Endothelial cell of umbilical vein (primary cell): ENCODE results near the gene FBN2. TPM values are rescaled to one million over a fixed set of nuclear protein-coding genes. Genes with fewer than 3 reads are reported as not detected.

Experiments
- Bru-seq: library from RNA; stranded (reverse); fragments of 400-500 nt; gene quantifications from one replicate; lab custom pipeline; 2021; lab: Mats Ljungman, UMichigan
- BruChase-seq, 2 experiments: library from RNA; stranded (reverse); fragments of 400-500 nt; gene quantifications; one replicate each; lab custom pipeline; 2021; lab: Mats Ljungman, UMichigan
- BruUV-seq: library from RNA; stranded (reverse); fragments of 400-500 nt; replicated peaks from 2 replicates; lab custom pipeline; 2021; lab: Mats Ljungman, UMichigan
- CTCF ChIA-PET: fragments of 300-600, 350-600 bp; sonication (Branson Sonifier 250); formaldehyde crosslinking; loops from one replicate; lab custom pipeline; 2021; ENCODE audit warnings: antibody characterized with exemption, inconsistent platforms; lab: Charles Lee
- POLR2A ChIA-PET: fragments of 300-600, 350-600 bp; sonication (Branson Sonifier 250); formaldehyde crosslinking; loops from one replicate; lab custom pipeline; 2021; ENCODE audit warnings: antibody characterized with exemption, inconsistent platforms; lab: Charles Lee
- DNase-seq: peaks from one replicate; pipeline ENCODE4 v3.0.0-alpha.2; 2011; ENCODE audit warnings: low read depth, low spot score
- FAIRE-seq: peaks from 2 replicates; lab custom pipeline; 2011; peaks lifted over from hg19 to GRCh38; lab: Jason Lieb, UNC
- H2AFZ ChIP-seq: 2 replicates; pipeline ENCODE4 v1.6.0; 2012; ENCODE audit warnings: low read depth, low read length, control low read depth, inconsistent platforms
- H3K27ac ChIP-seq: 2 replicates; pipeline ENCODE4 v1.5.1; 2011; ENCODE audit warnings: low read depth, mild to moderate bottlenecking, control low read depth, low read length, moderate library complexity; ENCODE audit not compliant: insufficient read depth
- H3K27me3 ChIP-seq, 2 experiments: 2 replicates each; pipeline versions ENCODE4 v1.6.0 to v1.6.1; 2011; ENCODE audit warnings: low read length in 2 of 2, mixed read lengths in 1 of 2; ENCODE audit not compliant: control insufficient read depth in 2 of 2, insufficient read depth in 2 of 2
- H3K36me3 ChIP-seq, 2 experiments: 2 replicates in 1 of 2; 3 replicates in 1 of 2; pipeline ENCODE4 v1.5.1; 2011; ENCODE audit warnings: low read length in 2 of 2, mild to moderate bottlenecking in 1 of 2, moderate library complexity in 1 of 2; ENCODE audit not compliant: control insufficient read depth in 2 of 2, insufficient read depth in 2 of 2; ENCODE audit errors: extremely low read depth in 1 of 2
- H3K4me1 ChIP-seq: 3 replicates; pipeline ENCODE4 v1.5.1; 2011; ENCODE audit warnings: mild to moderate bottlenecking, low read length; ENCODE audit not compliant: control insufficient read depth, insufficient read depth; ENCODE audit errors: extremely low read depth
- H3K4me2 ChIP-seq: 2 replicates; pipeline ENCODE4 v1.6.1; 2011; ENCODE audit warnings: low read length, control low read depth, mixed read lengths; ENCODE audit not compliant: insufficient read depth
- H3K4me3 ChIP-seq, 3 experiments: fragments of 200-600 bp in 1 of 3; sonication (generic), shearing (Covaris generic) in 1 of 3; replicated peaks in 1 of 3; 2 replicates each; pipeline ENCODE4 v1.5.1; 2011 to 2016; ENCODE audit warnings: control low read depth in 3 of 3, low read length in 3 of 3, mild to moderate bottlenecking in 2 of 3, inconsistent platforms in 1 of 3, low read depth in 1 of 3, moderate library complexity in 1 of 3; ENCODE audit not compliant: insufficient read depth in 1 of 3
- H3K79me2 ChIP-seq: 2 replicates; pipeline ENCODE4 v1.6.0; 2012; ENCODE audit warnings: low read length, inconsistent platforms; ENCODE audit not compliant: control insufficient read depth, insufficient read depth
- H3K9ac ChIP-seq: replicated peaks from 2 replicates; pipeline ENCODE3; 2011; ENCODE audit warnings: low read length, control low read depth; ENCODE audit not compliant: insufficient read depth; ENCODE audit errors: extremely low read depth
- H3K9me1 ChIP-seq: replicated peaks from 3 replicates; pipeline ENCODE4 v1.6.0; 2011; ENCODE audit warnings: mild to moderate bottlenecking, low read length; ENCODE audit not compliant: control insufficient read depth, insufficient read depth; ENCODE audit errors: extremely low read depth
- H3K9me3 ChIP-seq: replicated peaks from 2 replicates; pipeline ENCODE4 v1.5.1; 2012; ENCODE audit warnings: low read length, inconsistent platforms; ENCODE audit not compliant: control insufficient read depth, insufficient read depth
- H4K20me1 ChIP-seq: replicated peaks from 2 replicates; pipeline ENCODE3; 2011; ENCODE audit warnings: mild to moderate bottlenecking, low read length; ENCODE audit not compliant: control insufficient read depth, insufficient read depth; ENCODE audit errors: extremely low read depth
- FOS ChIP-seq: IDR thresholded peaks from 2 replicates; pipeline ENCODE4 v1.6.1; 2011; ENCODE audit warnings: mild to moderate bottlenecking, low read length, moderate library complexity, borderline replicate concordance; ENCODE audit not compliant: insufficient read depth
- MYC ChIP-seq: IDR thresholded peaks from one replicate; pipeline ENCODE4 v1.6.1; 2011; ENCODE audit warnings: mild to moderate bottlenecking, low read depth, low read length
- POLR2A ChIP-seq: IDR thresholded peaks from 2 replicates; pipeline ENCODE4 v1.6.1; 2012; ENCODE audit warnings: low read depth, mild to moderate bottlenecking, control low read depth, low read length
- POLR2AphosphoS5 ChIP-seq: IDR thresholded peaks from 2 replicates; pipeline ENCODE4 v1.6.1; 2012; ENCODE audit warnings: low read depth, mild to moderate bottlenecking, control low read depth, low read length, moderate library complexity; ENCODE audit not compliant: insufficient read depth
- dilution Hi-C: fragments of 300-500 bp; cut with MboI; formaldehyde crosslinking; loops from one replicate; pipeline ENCODE4 v1.15.0; 2019; ENCODE audit warnings: low sequenced_read_pairs; ENCODE audit not compliant: extremely low pct_ligation_motif_present
- intact Hi-C: fragments of 100-400 bp; cut with micrococcal nuclease; formaldehyde crosslinking; loops from one replicate; pipeline ENCODE4 v1.10.0; 2022
- long read RNA-seq: library from polyadenylated mRNA; stranded (forward); transcript quantifications from one replicate; pipeline ENCODE4 v2.0.0, GENCODE V29; 2021
- polyA minus RNA-seq, 3 experiments: library from RNA; depleted of rRNA, polyadenylated mRNA; stranded (reverse); fragments of >200 nt; gene quantifications; 1 replicate in 1 of 3; 2 replicates in 2 of 3; pipeline ENCODE4 v1.2.3, GENCODE V29; 2011
- polyA plus RNA-seq, 4 experiments: library from polyadenylated mRNA; depleted of rRNA in 3 of 4; stranded (reverse) in 3 of 4; unstranded in 1 of 4; fragments of >200 nt; gene quantifications; 2 replicates each; pipeline versions ENCODE4 v1.2.1 to v1.2.3, GENCODE V29; 2011 to 2012; ENCODE audit warnings: missing spikeins in 1 of 4
- total RNA-seq: library from RNA; stranded (reverse); gene quantifications from 2 replicates; pipeline ENCODE4 v1.2.3, GENCODE V29; 2021

Gene FBN2
- total RNA-seq: 57.4 and 61.6 TPM in 2 replicates
- polyA plus RNA-seq: 17.2 and 21.8 TPM in 2 replicates
- polyA plus RNA-seq (2011; cell fraction: cytosol; rRNA removed): 19.6 and 19.9 TPM in 2 replicates
- 33.1 and 34.1 TPM in 2 replicates for polyA plus RNA-seq (2011; cell fraction: nucleus; rRNA removed)
- polyA plus RNA-seq (2012): 22.3 and 62.4 TPM in 2 replicates
- polyA minus RNA-seq: 151 and 160 TPM in 2 replicates
- 16.5 TPM for polyA minus RNA-seq (2011; cell fraction: cytosol; rRNA and poly(A)+ RNA removed)
- 90.2 and 111 TPM in 2 replicates for polyA minus RNA-seq (2011; cell fraction: nucleus; rRNA and poly(A)+ RNA removed)
- percentile 65 among the genes with signal in this experiment for Bru-seq, nascent RNA
- BruChase-seq, experiment 1, labeled RNA remaining after a 6-hour chase: percentile 60 among the genes with signal in this experiment
- BruChase-seq, experiment 2, labeled RNA remaining after a 2-hour chase: percentile 52 among the genes with signal in this experiment
- long read RNA-seq, partial matches to known transcripts: 29 of 32 reads
- long read RNA-seq, other reads (novel, unspliced or antisense): 3 of 32 reads

GRCh38 chr5:128538000-128538249, at the start of gene FBN2:
Gene FBN2 (minus strand): TSS chr5:128538245. CDS start chr5:128537603, 642 bp downstream.
- Histone ChIP-seq H3K4me2 (peak within 1 kb of the TSS; percentile 81), H3K4me1 (peaks cover 2% of the 10 kb centered on the region), H3K27me3 (no peaks in the 10 kb centered on the region), H3K9me3 (no peaks in the 10 kb centered on the region), H2AFZ (peak within 1 kb of the TSS; percentile 98), H3K9me1 (no peaks in the 10 kb centered on the region), H3K4me3 (peak within 1 kb of the TSS; percentile 65 to 96 (median 78)), H3K27ac (peak within 1 kb of the TSS; percentile 53), H4K20me1 (no peaks in the 10 kb centered on the region), H3K36me3 (no peaks in the 10 kb centered on the region), H3K79me2 (no peaks in the 10 kb centered on the region), H3K9ac (peak within 1 kb of the TSS; percentile 64)
- FAIRE-seq (no peak), DNase-seq (no peak)
- BruUV-seq: no TSS peak
- ChIA-PET POLR2A (no interaction called here), CTCF (interaction anchor here (1.9 to 3.5 kb wide), 2 partner anchors 137 to 306 kb away, joined by 5 to 24 read pairs; no protein-coding TSS in a partner anchor)
- intact Hi-C loops: loop anchor here (1.0 to 5.0 kb wide), 8 partner anchors 111 to 665 kb away; partner anchors contain the start of gene ISOC1
- dilution Hi-C loops: no loop called here
- TF ChIP-seq POLR2A (peak; percentile 20), MYC (no peak), POLR2AphosphoS5 (peak; percentile 50)

DNA sequence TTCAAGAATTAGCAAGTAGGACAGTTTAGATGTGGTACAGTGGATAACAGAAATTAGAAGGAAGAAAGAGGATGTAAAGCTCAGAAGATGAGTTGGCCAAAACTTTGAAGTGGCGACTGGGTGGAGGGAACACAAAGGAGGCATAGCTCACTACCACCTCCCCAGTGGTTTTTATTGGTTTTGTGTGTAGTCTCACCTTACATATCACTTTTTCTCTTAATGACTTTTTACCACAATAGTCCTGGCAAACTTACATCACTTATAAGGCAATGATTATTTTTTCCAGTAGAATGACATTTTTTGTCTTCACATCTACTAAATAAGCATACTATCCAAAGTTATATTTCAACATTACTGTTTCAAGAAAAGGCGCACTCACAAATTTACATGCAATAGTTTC, 49.2 kb upstream of the FBN2 start:
- Histone ChIP-seq H3K27ac (no peak overlapping the region), H3K4me3 (no peak overlapping the region), H3K36me3 (no peaks in the 10 kb centered on the region), H3K79me2 (no peaks in the 10 kb centered on the region), H3K9me1 (no peaks in the 10 kb centered on the region), H4K20me1 (no peaks in the 10 kb centered on the region), H3K4me2 (no peak overlapping the region), H2AFZ (no peak overlapping the region), H3K27me3 (no peaks in the 10 kb centered on the region), H3K9me3 (no peaks in the 10 kb centered on the region), H3K4me1 (peaks cover under 1% of the 10 kb centered on the region), H3K9ac (no peak overlapping the region)
- intact Hi-C loops: no loop called here
- ChIA-PET POLR2A (no interaction called here), CTCF (no interaction called here)
- dilution Hi-C loops: no loop called here
- DNase-seq: no peak
- TF ChIP-seq MYC: no peak
- no peak for TF ChIP-seq FOS
- no peak for FAIRE-seq
- BruUV-seq: no TSS peak
